ENCODE data around the gene SH3RF1.

The SH3RF1 gene

DNA sequence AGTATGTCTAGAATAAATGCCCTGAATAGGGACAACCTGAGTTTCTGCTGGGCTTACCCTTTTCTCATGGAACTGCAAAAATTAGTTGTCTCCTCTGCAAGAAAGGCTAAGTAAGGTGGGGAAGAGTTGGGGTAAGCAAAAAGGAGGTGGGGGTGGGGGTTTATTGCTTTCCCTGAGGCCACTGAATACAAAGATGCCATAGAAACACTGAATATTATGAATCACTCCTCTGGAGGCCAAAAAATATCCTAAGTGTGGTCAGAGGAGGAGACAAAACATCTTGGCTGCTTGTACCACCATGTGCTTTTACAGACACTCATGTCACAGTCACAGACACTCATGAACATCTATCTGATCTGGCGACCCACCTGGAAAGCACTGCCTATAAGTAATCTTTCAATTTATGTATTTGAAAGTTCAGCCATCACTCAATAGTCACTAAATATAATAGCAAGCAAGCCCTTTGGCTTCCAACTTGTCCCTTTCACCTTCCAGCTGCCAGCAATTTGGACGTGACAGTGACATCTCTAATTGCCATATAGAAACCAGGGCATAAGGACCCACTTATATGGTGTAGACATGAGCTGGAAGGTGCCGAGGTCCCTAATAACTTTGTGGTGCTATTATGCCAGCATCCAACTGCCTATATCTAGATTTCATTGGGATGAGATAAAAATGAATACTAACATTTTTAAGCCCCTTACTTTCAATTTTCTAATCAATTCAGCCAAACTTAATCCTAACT lies 138.0 kb downstream of the SH3RF1 start:
- DNase-seq (ENCODE audit: low read depth): no peak

DNA sequence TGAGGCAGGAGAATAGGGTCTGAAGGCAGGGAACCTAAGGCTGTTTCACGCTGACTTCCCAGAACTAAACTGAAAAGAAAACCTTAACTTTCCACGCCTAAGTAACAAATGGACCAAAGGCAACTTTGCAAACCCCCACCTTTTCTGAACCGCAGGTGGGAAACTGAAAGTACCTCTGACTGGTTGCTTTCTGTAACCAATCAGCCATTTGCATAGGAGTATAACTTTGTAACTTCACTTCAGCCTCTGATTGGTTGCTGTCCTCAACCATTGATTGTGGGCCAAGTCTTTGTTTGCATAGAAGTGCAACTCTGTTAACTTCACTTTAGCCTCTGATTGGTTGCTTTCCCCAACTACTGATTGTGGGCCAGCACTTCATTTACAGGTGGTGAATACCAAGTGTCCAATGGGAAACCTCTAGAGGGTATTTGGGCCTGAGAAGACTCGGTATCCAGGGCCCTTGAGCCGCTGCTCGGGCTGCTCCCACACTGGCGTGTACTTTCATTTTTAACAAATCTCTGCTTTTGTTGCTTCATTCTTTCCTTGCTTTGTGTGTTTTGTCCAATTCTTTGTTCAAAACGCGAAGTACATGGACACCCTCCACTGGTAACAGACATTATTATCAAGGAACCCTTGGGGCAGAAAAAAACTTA lies 139.1 kb downstream of the SH3RF1 start:
- no peak for DNase-seq (ENCODE audit: low read depth)

DNA sequence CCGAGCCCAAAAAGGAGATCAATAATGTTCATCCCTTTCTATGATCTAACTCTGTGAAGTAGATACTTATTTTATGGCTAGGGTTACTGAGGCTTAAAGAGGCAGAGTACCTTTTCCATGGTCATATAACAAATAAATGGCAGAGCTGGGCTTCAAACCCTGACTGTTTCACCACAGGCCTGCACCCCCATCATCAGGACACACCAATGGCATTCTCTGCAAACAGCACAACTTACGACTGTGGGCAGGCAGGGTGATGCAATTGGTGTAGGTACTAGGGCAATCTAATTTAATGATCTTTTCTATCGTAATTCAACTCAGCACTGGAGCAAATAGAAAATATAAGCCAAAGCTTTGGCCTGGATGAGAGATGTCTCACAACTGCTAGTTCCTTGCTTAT lies 141.9 kb downstream of the SH3RF1 start:
- no peak for DNase-seq (ENCODE audit: low read depth)

DNA sequence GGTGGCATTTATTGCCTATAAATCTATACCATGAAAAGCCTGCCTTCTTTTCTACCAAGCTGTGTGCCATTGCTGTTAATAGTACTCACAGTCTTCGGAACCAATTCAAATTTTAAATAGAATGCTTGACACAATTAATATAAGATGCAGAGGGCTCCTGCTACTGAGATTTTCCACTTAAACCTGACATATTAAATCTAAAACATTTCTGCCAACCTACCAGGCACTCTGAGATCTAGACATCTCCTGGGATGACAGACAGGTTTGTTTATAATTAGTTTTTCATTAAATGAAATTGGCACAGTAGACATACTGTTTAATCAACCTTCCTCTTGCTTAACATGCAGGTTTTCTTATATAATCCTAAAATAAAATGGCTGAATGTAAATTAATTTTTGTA lies 143.4 kb downstream of the SH3RF1 start:
- no peak for DNase-seq (ENCODE audit: low read depth)

DNA sequence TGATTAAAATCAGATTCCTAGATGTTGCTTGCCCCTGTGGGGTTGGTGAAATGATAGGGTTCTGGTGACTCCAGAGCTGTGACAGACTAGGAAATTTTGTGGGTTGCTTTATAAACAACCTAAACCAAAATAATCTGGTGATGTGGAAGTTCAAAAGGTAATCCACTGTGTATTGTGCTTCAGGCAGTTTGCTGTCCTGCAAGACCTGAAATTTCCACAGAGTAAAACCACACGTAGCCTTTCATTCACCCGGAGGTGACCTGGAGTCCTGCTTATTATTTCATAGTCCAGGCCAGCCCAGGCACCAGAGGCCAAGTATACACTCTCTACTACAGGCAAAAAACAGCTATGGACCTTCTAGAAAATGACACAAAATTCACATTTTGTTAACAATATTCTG lies 146.1 kb downstream of the SH3RF1 start:
- DNase-seq (ENCODE audit: low read depth): no peak

DNA sequence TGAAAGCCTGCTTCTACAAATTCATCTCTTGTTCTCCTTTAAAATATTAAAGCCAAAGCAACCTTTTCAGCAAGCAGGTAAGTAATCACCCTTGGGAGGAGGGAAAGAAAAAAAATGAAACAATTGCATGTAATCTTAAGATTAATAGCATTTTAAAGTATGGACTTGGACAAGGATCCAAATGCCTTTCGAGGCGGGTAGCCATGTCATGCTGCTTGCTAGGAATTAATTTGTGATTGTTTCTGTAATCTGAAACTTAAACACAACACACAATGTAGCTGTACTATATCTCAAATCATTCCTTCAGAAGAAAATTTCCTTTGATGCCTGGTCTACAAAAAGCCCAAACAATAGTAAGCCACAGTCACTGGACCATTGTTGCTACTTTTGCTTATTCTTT lies 148.3 kb downstream of the SH3RF1 start:
- no peak for DNase-seq (ENCODE audit: low read depth)

DNA sequence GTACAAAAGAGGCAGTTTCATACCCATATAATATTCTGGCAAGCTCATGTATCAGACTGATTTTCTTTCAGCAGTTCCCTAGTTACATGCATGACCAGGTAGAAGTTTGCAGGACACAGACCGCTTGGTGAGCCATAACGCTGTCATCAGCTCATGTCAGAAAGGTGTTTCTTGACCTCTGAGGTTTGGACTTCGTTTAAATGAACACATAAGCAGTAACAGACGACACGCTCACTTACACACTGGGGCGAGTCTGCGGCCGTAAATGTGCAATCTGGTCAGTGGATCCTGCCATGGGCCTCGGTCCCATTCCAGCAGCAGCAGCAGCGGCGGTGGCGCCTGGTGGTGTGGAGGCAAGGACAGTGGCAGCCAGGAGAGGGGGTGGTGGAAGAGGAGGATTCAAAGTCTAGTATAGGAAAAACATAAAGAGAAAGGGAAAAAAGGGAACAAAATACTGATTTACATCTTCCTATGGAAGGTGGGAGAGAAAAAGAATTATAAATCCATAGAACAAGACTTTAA lies 148.8 kb downstream of the SH3RF1 start:
- DNase-seq (ENCODE audit: low read depth): no peak

DNA sequence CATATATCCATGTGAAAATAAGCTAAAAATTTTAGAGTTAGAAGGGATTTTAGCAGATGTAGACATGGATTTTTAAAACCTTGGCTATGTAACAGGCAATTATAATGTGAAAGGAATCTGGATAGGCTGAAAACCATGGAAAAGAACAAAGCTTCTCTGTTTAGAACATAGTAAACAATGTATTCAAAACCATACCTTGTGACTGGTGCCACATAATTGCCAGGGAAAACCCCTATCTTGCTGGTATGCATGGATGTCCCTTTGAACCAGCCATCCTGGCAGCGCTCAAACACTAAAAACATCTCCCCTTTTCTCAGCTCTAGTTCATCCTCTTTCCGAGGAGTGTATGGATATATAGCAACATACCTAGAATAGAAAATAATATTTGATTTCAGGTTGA lies 150.1 kb downstream of the SH3RF1 start:
- DNase-seq (ENCODE audit: low read depth): no peak

DNA sequence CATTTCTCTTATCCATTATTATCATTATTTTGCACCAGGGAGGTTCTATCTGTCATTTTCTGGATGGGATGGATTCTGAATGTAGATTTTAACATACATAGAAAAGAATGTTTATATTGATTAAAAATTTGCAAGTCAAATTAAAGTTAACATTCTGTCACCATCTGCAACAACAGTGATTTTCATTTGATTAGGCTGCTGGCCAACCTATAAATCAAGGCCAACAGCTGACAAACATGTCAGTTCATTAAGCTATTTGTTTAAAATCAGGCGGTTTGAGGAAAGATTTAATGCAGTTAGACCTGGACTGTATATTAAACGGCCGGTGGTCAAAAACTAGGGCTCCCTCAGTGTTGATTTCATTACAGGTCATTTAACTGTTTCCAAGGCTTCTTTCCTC lies 151.2 kb downstream of the SH3RF1 start:
- DNase-seq (ENCODE audit: low read depth): no peak

DNA sequence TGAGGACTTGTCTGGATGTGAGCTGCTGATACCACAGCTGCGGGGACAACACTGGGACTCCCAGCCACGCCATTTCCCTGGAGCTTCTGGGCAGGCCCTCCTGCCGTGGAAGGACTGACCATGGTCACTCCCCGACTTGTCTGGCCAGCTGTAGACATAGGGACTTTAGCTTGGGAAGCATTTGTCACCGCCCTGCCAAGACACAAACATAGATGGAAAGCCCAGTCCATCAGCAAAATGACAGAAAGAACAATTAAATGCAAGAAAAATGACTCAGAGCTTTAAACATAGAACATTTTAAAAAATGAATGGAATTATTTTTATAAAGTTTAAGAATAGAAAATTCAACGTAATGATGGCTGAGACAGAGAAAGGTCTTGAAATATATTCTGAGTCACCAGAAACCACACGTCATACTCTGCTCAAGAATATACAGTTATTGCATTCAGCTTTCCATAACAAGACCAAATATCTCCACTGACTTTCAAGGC lies 153.1 kb downstream of the SH3RF1 start:
- no peak for DNase-seq (ENCODE audit: low read depth)

DNA sequence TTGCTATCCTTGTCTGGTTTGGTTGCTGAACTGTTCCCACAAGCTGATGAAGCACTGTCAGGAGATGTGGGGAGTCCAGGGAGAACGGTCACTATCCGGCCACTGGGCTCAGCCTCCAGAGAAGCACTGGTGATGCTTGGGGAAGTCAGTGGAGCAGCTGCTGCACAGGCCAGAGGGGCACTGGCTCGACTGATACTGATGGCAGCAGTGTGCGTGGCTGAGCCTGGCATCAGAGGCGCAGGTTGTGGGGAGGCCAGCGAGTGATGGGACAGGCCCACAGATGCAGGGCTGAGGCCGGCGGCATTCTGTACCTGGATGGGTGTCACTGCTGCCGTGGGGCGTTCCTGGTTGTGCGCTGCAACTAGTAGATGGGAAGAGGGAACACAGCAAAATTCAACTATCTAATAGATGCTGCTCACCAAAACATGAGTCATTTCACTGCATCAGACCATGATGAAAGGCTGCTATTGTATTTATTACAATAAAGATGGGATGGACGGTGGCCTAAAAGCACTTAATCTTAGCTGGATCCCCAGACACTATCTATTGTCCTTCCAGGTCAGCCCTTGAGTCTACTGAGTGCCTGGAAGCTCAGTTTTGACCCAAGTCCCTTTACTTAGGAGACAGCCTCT lies 154.4 kb downstream of the SH3RF1 start:
- DNase-seq (ENCODE audit: low read depth): no peak

DNA sequence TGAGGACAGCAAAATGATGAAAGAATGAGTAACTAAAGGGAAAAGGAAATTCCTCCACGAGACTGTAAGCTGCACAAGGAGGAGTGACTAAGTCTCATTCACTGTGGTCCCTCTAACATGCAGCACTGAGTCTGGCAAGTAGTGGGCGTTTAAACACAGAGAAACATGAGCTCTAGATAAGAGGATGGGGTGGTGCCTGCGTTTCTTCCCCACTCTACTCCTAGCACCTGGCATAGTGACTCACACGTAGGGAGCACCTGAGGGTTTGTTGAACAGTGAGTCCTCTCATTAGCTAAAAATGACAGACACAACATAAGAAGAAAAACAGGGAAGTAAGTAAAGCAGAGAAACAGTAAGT lies 154.9 kb downstream of the SH3RF1 start:
- DNase-seq (ENCODE audit: low read depth): no peak

DNA sequence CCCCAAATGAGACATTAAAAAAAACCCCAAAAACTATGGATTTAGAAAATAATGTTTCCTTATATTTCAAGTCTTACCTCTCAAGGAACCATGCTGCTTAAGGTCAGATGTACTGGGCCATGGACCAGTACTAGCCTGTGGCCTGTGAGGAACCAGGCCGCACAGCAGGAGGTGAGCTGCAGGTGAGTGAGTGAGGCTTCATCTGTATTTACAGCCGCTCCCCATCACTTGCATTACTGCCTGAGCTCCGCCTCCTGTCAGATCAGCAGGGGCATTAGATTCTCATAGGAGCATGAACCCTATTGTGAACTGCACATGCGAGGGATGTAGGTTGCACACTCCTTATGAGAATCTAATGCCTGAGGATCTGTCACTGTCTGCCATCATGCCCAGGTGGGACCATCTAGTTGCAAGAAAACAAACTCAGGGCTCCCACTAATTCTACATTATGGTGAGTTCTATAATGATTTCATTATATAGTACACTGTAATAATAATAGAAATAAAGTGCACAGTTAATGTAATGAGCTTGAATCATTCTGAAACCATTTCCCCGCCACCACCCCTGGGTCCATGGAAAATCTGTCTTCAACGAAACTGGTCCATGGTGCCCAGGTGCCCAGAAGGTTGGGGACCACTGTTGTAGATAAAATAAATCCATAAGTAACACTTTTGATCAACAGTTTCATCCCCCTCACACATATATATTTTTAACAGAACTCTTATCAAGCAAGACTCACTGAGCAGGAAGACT lies 155.4 kb downstream of the SH3RF1 start:
- no peak for DNase-seq (ENCODE audit: low read depth)

DNA sequence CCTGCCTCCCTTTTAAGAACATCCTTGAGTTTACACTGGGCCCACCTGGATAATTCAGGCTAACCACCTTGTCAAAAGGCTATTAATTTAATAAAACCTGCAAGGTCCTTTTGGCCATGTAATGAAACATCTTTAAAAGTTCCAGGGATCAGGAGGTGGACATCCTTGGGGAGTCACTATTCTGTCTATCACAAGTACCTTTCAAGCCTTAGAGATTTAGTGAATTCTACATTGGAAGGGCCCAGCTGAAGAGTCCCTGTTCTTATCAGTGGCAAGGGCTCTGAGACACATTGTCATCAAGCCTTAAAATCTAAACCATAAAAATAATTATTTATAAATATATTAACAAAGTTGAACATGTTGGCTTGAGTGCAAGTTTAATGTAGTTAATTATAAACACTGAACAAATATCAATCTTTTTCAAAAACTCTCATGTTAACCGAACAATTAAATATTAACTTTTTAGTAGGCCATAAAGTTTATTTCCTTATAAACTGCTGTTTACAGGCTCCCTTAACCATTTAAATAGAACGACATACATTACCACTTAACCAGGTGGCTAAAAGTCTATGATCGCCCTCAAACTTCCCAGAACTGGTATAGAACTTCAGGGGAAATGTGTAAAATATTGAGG lies 156.3 kb downstream of the SH3RF1 start:
- DNase-seq (ENCODE audit: low read depth): no peak

DNA sequence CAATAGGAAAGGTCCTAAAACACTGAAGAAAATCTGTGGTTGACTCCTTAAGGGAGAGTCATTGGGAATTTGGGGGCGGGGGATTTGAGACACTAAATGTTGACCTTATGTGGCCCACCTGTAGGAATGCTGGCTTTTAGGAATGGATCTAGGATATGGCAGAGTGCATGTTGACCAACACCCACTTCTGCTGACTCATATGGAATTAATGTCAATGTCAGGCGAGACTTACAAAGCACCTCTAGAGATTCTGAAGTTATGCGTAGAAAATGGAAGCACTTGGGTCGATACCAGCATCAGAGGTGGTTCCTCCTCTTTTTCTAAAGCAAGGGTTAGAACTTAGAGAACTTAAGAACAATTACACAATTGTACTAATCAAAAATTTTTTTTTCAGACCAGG lies 160.1 kb downstream of the SH3RF1 start:
- DNase-seq (ENCODE audit: low read depth): no peak

DNA sequence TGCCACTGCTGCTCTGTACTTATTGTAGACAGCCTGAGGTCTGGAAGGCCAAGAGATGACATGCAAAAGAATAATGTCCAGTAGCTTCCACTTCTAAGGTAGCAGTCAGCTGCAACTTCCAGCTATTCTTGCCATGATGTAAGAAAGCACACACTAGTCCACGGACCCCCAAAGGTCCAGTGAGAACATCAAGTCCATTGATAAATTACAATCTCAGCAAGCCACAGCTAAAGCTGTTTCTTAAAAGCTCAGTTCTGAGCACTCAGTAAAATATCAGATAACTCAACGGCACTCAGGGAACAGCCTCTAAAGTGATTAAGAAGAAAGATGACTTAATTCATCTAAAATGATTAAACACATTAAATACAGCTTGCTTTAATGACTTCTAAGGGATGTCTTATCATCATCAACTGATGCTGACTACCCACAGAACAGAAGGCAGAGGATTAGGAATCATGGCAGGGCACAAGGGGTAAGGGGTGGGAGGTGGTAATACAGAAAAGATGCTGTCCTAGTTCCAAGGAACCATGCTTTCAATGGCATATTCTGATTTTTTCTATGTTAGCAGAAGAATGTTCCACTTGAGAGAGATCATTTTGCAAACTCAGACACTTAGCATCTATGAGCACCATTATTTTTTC lies 161.6 kb downstream of the SH3RF1 start:
- DNase-seq (ENCODE audit: low read depth): no peak

DNA sequence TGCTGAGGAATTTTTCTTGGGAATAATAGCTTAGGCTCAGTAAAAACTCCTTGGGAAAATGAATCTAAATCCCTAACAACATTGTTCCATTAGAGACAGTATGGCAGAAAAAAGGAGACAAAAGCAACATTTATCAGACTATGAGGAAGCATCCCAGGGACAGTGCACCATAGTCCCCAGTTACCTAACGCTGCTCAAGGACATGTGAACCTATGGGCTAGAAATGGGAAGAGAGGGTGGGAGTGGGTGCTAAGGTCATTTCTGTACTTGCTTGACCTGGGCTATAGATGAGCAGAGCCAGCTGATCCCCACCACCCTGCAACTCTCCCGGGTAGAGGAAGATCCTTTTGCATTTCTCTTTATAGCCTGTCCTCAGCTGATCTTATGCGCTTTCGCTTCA lies 162.5 kb downstream of the SH3RF1 start:
- DNase-seq (ENCODE audit: low read depth): no peak

DNA sequence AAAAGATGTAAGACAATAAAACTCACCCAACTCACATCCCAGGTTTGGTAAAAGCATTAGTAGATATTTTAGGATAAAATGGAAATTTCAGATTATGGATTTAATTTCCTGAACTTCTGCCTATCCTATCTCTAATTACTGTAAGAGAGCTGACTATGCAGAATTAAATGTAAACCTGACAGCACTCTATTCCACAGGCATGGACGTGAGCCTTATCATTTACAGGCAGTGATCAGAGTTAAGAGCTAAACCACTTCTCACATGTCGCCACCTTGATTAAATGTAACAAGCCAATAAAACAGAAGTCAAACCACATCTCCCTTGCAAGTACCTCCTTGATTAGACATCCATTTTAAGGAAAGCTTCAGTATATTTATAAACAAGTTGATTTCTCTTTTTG lies 163.2 kb downstream of the SH3RF1 start:
- no peak for DNase-seq (ENCODE audit: low read depth)

DNA sequence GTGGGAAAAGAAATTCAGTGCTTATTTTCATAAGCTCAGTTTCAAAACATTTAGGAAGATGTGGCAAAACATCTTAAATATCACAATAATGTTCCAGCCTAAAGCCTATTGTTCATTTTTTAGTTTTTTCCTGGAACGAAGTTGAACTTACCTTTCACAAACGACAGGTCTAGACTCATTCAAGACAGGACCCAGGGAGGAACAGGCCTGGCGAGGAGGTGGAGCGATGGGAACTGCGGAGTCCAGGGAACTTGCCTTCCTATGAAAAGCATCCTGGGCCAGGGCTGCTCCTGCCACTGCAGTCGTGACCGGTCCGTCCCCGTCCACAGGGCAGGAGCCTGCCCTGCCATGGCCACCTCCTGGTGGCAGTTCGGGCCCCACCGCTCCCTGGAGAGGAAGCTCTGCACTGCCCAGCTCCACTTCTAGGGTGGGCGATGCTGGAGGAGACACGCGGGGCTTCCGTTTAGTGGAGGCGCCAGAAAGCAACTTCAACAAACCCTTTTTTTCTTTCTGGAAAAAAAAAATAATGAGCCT lies 164.0 kb downstream of the SH3RF1 start:
- no peak for DNase-seq (ENCODE audit: low read depth)

DNA sequence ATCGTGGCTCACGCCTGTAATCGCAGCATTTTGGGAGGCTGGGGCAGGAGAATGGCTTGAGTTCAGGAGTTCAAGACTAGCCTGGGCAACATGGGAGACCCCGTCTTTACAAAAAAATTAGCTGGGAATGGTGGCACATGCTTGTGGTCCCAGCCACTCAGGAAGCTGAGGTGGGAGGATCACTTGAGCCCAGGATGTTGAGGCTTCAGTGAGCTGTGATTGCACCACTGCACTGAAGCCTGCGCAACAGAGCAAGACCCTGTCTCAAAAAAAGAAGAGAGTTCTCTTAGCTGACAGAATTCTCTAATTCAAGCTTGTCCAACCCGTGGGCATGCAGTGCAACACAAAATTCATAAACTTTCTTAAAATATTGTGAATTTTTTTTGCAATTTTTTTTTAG lies 165.1 kb downstream of the SH3RF1 start:
- DNase-seq (ENCODE audit: low read depth): no peak

DNA sequence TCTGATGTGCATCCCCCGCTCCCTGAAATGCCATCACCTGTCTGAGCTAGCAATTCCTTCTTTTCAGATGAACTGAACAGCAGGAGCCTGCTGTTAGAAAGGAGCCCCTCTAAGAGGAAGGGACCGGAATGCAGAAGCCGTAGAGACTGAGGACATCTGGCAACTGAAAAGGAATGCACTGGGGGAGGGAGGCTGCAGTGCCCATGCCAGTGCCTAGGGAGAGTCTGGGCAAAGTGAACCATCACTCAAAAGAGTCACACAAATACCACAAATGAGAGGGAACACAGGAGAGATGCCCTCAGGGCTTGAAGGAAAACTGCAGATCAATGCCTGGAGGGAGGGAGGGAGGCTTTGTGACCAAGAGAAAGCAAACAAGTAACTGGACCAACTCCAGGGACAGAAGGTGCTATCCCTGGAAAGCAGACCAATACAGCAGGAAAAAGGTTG lies 166.8 kb downstream of the SH3RF1 start:
- no peak for DNase-seq (ENCODE audit: low read depth)
